HL-60 (cell line): ENCODE results near the gene EIF4E2.

Experiments used
- POLR2AphosphoS5 ChIP-seq: IDR thresholded peaks from 2 replicates; pipeline ENCODE4 v1.6.1; 2012; ENCODE audit warnings: low read depth
- TF ChIP-seq, protein P1 (sequence below): IDR thresholded peaks from 2 replicates; pipeline ENCODE4 v1.6.1; 2012; ENCODE audit warnings: low read depth; ENCODE audit not compliant: insufficient replicate concordance
- TF ChIP-seq, protein P2 (sequence below): IDR thresholded peaks from one replicate; pipeline ENCODE4 v1.5.1; 2011; ENCODE audit warnings: low read length, control low read depth, inconsistent platforms; ENCODE audit not compliant: insufficient read depth

DNA sequence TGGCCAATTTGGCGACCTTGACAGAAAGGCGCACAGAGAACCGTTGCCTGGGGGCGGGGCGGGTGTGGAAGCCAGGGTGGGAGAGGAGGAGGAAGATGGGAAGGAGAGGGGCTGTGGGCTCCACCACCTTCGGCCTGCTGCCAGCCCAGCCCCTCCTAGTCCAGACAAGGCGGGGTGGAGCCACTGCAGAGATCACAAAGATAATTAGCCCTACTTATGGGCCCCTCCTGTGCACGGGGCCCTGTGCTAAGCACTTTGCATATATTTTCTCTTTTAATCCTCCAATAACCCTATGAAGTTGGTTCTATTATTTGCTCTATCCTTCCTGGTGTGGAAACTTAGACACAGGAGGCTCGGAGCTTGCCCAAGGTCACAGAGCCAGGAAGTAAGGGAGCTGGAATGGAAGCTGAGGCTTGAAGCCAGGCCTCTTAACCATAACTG is 49.1 kb upstream of the EIF4E2 start:
- TF ChIP-seq, protein P1, sequence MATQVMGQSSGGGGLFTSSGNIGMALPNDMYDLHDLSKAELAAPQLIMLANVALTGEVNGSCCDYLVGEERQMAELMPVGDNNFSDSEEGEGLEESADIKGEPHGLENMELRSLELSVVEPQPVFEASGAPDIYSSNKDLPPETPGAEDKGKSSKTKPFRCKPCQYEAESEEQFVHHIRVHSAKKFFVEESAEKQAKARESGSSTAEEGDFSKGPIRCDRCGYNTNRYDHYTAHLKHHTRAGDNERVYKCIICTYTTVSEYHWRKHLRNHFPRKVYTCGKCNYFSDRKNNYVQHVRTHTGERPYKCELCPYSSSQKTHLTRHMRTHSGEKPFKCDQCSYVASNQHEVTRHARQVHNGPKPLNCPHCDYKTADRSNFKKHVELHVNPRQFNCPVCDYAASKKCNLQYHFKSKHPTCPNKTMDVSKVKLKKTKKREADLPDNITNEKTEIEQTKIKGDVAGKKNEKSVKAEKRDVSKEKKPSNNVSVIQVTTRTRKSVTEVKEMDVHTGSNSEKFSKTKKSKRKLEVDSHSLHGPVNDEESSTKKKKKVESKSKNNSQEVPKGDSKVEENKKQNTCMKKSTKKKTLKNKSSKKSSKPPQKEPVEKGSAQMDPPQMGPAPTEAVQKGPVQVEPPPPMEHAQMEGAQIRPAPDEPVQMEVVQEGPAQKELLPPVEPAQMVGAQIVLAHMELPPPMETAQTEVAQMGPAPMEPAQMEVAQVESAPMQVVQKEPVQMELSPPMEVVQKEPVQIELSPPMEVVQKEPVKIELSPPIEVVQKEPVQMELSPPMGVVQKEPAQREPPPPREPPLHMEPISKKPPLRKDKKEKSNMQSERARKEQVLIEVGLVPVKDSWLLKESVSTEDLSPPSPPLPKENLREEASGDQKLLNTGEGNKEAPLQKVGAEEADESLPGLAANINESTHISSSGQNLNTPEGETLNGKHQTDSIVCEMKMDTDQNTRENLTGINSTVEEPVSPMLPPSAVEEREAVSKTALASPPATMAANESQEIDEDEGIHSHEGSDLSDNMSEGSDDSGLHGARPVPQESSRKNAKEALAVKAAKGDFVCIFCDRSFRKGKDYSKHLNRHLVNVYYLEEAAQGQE = no peak
- TF ChIP-seq, protein P2, sequence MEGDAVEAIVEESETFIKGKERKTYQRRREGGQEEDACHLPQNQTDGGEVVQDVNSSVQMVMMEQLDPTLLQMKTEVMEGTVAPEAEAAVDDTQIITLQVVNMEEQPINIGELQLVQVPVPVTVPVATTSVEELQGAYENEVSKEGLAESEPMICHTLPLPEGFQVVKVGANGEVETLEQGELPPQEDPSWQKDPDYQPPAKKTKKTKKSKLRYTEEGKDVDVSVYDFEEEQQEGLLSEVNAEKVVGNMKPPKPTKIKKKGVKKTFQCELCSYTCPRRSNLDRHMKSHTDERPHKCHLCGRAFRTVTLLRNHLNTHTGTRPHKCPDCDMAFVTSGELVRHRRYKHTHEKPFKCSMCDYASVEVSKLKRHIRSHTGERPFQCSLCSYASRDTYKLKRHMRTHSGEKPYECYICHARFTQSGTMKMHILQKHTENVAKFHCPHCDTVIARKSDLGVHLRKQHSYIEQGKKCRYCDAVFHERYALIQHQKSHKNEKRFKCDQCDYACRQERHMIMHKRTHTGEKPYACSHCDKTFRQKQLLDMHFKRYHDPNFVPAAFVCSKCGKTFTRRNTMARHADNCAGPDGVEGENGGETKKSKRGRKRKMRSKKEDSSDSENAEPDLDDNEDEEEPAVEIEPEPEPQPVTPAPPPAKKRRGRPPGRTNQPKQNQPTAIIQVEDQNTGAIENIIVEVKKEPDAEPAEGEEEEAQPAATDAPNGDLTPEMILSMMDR = no peak
- TF ChIP-seq POLR2AphosphoS5 = no peak
